Measurements from ENCODE around the gene DPP6. TPM values are rescaled to one million over a fixed set of nuclear protein-coding genes. Genes with fewer than 3 reads are reported as not detected.

Gene DPP6
- total and polyA plus RNA-seq, 2 of the 8 experiments (the other 6 are each of a cell fraction or from before 2014, with no cell fraction given): 4.7 to 6.8 TPM

DNA sequence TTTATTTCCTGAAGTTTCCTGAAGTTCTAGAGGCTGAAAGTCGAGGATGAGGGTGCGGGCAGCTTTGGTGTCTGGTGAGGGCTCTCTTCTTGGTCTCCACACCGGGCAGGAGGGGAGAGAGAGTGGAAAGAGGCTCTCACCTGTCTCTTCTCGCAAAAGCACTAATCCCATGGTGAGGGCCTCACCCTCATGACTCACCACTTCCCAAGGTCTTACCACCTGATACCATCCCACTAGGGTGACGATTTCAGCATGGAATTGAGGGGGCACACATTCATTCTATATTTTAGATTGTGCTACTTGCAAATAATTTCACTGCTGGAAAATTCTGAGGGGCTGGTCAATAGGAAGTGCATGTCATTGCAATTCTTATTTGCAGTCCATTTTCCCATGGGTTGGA is 292.9 kb downstream of the DPP6 start (continued):
- TF ChIP-seq RFX5 (IDR thresholded peaks at IDR 0.05; ENCODE audit: borderline replicate concordance, low read depth, low read length): no peak
